Osteocyte (in vitro differentiated cells): Measurements from ENCODE around the gene POU2AF3. TPM values are rescaled to one million over a fixed set of nuclear protein-coding genes. Genes with fewer than 3 reads are reported as not detected.
A peak's percentile ranks its signal among the peaks of the same experiment; 100 is the strongest.

ENCODE experiments used
- DNase-seq: peaks from one replicate; pipeline ENCODE4 v3.0.0; 2021; ENCODE audit warnings: mixed read lengths; ENCODE audit not compliant: unreplicated experiment; ENCODE audit errors: extremely low spot score
- H3K27ac Mint-ChIP-seq: one replicate; pipeline ENCODE4 v1.8.0; 2021; ENCODE audit warnings: mild to moderate bottlenecking, mixed read lengths; ENCODE audit not compliant: unreplicated experiment
- H3K27me3 Mint-ChIP-seq: one replicate; pipeline ENCODE4 v1.8.0; 2021; ENCODE audit warnings: mixed read lengths; ENCODE audit not compliant: unreplicated experiment
- H3K36me3 Mint-ChIP-seq: one replicate; pipeline ENCODE4 v1.8.0; 2021; ENCODE audit warnings: mixed read lengths; ENCODE audit not compliant: unreplicated experiment
- H3K4me1 Mint-ChIP-seq: one replicate; pipeline ENCODE4 v1.8.0; 2021; ENCODE audit warnings: mixed read lengths; ENCODE audit not compliant: unreplicated experiment
- H3K4me3 Mint-ChIP-seq: one replicate; pipeline ENCODE4 v1.8.0; 2021; ENCODE audit warnings: mild to moderate bottlenecking, moderate library complexity, mixed read lengths; ENCODE audit not compliant: unreplicated experiment
- H3K9me3 Mint-ChIP-seq: one replicate; pipeline ENCODE4 v1.8.0; 2021; ENCODE audit warnings: mixed read lengths; ENCODE audit not compliant: unreplicated experiment
- CTCF ChIP-seq: fragments of 200-600 bp; sonication (generic); IDR thresholded peaks from 2 replicates; pipeline ENCODE4 v1.5.0; 2021; ENCODE audit warnings: antibody characterized with exemption, mild to moderate bottlenecking, moderate library complexity
- total RNA-seq: library from RNA; stranded (reverse); gene quantifications from 2 replicates; pipeline ENCODE4 v1.2.1, GENCODE V29; 2021

The POU2AF3 gene
- total RNA-seq, 1 donor from 2014 or later, result not detected

DNA sequence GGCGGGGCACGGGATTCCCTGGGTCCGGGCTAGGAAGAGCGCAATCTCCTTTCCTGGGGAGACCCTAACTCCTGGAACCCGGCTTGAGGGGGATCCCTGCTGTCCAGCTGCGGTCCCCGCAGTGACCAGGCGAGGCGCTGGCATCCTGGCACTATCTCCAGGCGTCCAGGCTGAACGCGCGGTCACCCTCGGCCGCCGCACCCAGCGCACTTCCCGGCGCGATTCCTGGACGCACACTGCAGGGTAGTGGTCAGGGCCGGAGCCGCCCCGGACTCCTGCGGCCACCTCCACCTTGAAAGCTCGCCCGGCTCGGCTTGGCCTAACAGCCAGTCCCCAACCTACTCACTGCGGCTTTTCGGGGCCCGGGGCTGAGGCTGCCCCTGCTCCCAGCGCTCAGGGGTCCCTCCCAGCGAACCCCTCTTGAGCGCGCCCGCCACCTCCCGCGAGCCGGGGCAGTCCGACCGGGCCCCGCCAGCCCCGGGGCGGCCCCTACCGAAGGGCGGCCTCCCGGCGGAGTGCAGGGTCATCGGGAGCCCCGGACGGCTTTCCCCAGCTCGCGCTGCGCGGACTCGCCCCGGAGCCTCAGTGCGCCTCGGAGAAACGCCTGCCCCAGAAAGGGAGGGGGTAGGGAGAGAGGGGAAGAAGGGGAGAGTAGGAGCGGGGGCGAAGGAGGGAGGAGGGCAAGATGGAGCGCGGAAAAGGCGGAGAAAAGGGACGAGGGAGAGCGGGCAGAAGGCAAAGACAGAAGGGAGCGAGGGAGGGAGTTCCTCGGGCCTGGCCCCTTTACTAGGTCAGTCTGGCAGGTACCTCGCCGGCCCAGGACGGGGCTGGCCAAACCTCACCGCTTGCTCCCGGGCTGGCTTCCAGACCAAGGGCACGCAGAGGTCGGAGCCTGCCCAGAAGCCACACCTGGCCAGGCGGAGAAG, 1.0 kb downstream of the POU2AF3 start:
- Mint-ChIP-seq H3K36me3 (no peaks in the 10 kb centered on the region), H3K4me1 (peaks cover 2% of the 10 kb centered on the region), H3K9me3 (no peaks in the 10 kb centered on the region), H3K27ac (no peak overlapping the region), H3K4me3 (peak overlapping the region; percentile 66), H3K27me3 (peaks cover 41% of the 10 kb centered on the region)
- peak; percentile 64 for TF ChIP-seq CTCF
- DNase-seq, result no peak

DNA sequence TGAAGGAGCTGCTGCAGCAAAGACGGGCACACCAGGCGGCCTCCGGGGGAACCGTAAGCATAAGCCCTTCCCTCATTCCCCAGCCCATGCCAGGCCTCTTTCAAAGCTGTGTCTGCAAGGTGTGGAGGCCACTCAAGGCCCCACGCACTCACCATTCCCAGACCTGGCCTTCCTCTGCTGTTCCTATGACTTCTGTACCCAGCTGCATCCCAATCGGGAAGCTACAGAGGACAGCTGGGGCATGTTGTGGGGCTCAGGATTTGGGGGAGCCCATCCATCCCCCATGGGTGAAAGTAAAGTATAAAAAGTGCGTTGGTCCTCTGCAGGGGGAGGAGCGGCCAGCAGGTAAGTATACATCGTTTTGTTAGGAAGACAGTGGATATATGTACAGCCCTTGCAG, 2.2 kb downstream of the POU2AF3 start:
- Mint-ChIP-seq H3K27me3 (peaks cover 53% of the 10 kb centered on the region), H3K27ac (no peak overlapping the region), H3K36me3 (no peaks in the 10 kb centered on the region), H3K4me1 (peaks cover 2% of the 10 kb centered on the region), H3K4me3 (no peak overlapping the region), H3K9me3 (no peaks in the 10 kb centered on the region)
- no peak for DNase-seq
- no peak for TF ChIP-seq CTCF

DNA sequence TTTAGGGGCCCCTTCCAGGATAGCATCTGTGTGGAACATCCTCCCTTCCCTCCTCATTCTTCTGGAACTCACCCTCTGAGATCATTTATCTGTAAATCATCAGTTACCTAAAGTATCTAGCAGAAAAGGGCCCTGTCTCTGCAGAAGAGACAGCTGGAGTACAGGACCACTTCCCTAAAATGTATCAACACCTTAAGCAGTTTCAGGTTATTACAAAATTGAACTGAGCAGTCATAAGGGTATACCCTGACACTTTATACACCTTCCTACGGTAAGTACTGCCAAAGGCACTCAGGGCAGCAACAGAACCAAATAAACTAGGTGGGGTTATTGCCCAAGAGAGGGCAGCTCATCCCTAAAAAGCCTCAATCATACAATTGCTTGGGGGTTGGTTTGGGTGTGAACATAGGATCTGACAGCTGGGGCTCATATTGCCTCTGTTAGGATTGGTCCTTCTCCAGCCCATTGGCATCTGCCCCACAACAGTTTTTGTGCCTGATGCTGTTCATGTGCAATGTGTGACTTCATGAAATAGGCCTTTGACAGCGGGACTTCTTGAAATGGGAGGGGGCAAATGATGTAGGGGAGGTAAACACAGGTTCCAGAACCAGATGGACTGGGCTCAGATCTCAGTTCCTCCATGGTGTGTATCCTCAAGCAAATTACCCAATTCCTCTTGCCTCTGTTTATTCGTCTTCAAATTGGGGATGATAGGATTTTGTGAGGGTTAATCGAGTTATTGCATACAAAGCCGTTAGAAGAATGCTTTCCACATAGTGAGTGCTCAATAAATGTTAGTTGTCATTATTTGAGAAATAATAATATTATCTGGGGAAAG, 2.9 kb downstream of the POU2AF3 start:
- Mint-ChIP-seq H3K27ac (no peak overlapping the region), H3K36me3 (no peaks in the 10 kb centered on the region), H3K4me3 (no peak overlapping the region), H3K4me1 (peaks cover 2% of the 10 kb centered on the region), H3K9me3 (no peaks in the 10 kb centered on the region), H3K27me3 (peaks cover 60% of the 10 kb centered on the region)
- no peak for DNase-seq
- TF ChIP-seq CTCF, result no peak

DNA sequence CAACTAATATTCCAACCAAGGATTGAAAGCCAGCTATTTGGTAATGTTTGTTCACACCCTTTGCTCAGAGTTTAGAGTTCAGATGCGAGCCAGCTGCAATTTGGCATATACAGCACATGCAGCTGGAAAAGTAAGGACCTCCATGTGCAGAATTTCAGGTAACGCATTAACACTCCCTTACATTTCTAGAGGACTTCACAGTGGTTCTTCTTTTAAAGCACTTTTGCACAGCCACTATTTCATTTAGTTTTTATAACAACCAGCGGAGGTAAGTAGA, 3.4 kb downstream of the POU2AF3 start:
- H3K27me3 Mint-ChIP-seq, result peaks cover 65% of the 10 kb centered on the region
- H3K36me3 Mint-ChIP-seq, result no peaks in the 10 kb centered on the region
- no peaks in the 10 kb centered on the region for H3K9me3 Mint-ChIP-seq
- DNase-seq, result no peak
- peaks cover 2% of the 10 kb centered on the region for H3K4me1 Mint-ChIP-seq
- H3K27ac Mint-ChIP-seq, result no peak overlapping the region
- no peak overlapping the region for H3K4me3 Mint-ChIP-seq
- no peak for TF ChIP-seq CTCF

DNA sequence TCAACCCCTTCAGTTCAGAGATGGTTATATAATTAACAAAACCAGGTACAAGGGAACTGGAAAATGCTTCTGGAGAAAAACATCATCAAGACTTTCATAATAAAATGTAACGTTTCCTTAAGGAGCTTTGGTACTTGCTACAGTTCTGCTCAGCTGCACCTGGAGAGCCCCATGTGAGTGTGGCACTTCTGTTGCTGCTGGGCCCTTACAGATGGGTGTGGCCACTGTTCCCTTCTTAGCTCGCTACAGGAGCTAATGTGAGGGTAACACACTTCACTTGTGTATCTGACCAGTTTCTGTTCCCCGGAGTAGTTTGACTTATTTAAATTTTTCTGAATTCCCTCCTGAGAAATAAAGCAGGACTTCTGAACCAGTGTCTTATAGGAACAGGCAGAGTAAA, 4.0 kb downstream of the POU2AF3 start:
- no peak overlapping the region for H3K27ac Mint-ChIP-seq

More for the DNA sequence above, 4.0 kb downstream of the POU2AF3 start:
- Mint-ChIP-seq H3K27me3 (peaks cover 71% of the 10 kb centered on the region), H3K4me3 (no peak overlapping the region), H3K9me3 (no peaks in the 10 kb centered on the region), H3K36me3 (no peaks in the 10 kb centered on the region), H3K4me1 (peaks cover 2% of the 10 kb centered on the region)
- no peak for TF ChIP-seq CTCF
- DNase-seq, result no peak
